Vagina (tissue), 2 donors: ENCODE data around the gene HCRT. TPM values are rescaled to one million over a fixed set of nuclear protein-coding genes. Genes with fewer than 3 reads are reported as not detected.

Experiments used
- DNase-seq, 2 donors: peaks; one replicate each; pipeline ENCODE4 v3.0.0-alpha.2; 2017; ENCODE audit errors: extremely low spot score in 2 of 2
- H3K27ac ChIP-seq: fragments of 200-600 bp; sonication (generic); one replicate; pipeline ENCODE4 v1.5.1; 2019
- H3K27me3 ChIP-seq: fragments of 200-600 bp; sonication (generic); one replicate; pipeline ENCODE4 v1.5.1; 2019
- H3K36me3 ChIP-seq, 2 donors: fragments of 200-600 bp; sonication (generic); one replicate each; pipeline ENCODE4 v1.5.1; 2017 to 2019
- H3K4me1 ChIP-seq: fragments of 200-600 bp; sonication (generic); one replicate; pipeline ENCODE4 v1.5.1; 2019
- H3K4me3 ChIP-seq, 2 donors: fragments of 200-600 bp; sonication (generic); 1 replicate in 1 of 2; 2 replicates in 1 of 2; pipeline ENCODE4 v1.5.1; 2016 to 2019
- H3K9me3 ChIP-seq: fragments of 200-600 bp; sonication (generic); one replicate; pipeline ENCODE4 v1.5.1; 2019
- CTCF ChIP-seq, 3 experiments: fragments of 450-650 bp in 2 of 3; fragments of 200-600 bp in 1 of 3; sonication (generic) in 1 of 3; IDR thresholded peaks; one replicate each; pipeline ENCODE4 v1.5.1; 2017 to 2019; ENCODE audit warnings: antibody characterized with exemption in 3 of 3, mild to moderate bottlenecking in 2 of 3, moderate library complexity in 2 of 3
- POLR2A ChIP-seq, 2 donors: fragments of 450-650 bp; IDR thresholded peaks; one replicate each; pipeline ENCODE4 v1.6.1; 2017; ENCODE audit warnings: antibody characterized with exemption in 2 of 2, mild to moderate bottlenecking in 2 of 2, moderate library complexity in 2 of 2
- POLR2AphosphoS5 ChIP-seq, 2 donors: sonication (generic); formaldehyde crosslinking; IDR thresholded peaks; one replicate each; pipeline ENCODE4 v1.9.0; 2017; ENCODE audit warnings: antibody characterized with exemption in 2 of 2, mild to moderate bottlenecking in 2 of 2, low read depth in 1 of 2; ENCODE audit not compliant: insufficient read depth in 1 of 2
- intact Hi-C: fragments of 100-400 bp; cut with DNase I; formaldehyde crosslinking; loops from one replicate; pipeline ENCODE4 v1.15.1; 2023
- total RNA-seq: library from RNA; depleted of rRNA; stranded (reverse); fragments of >200 nt; gene quantifications from one replicate; pipeline ENCODE4 v1.2.3, GENCODE V29; 2016

Gene HCRT
- not detected for total RNA-seq

GRCh38 chr17:42184713-42185620, at the start of gene HCRT:
TSS of gene HCRT (minus strand) at chr17:42185452. CDS start at chr17:42185365, 87 bp downstream.
- H3K27ac ChIP-seq = peak within 1 kb of the TSS; percentile 0
- intact Hi-C loops = no loop called here
- peaks cover 8% of the 10 kb centered on the region for H3K27me3 ChIP-seq
- H3K4me1 ChIP-seq = peaks cover 23% of the 10 kb centered on the region
- H3K36me3 ChIP-seq = no peaks in the 10 kb centered on the region
- DNase-seq = no peak
- peak within 1 kb of the TSS; percentile 39 to 47 for H3K4me3 ChIP-seq
- TF ChIP-seq POLR2AphosphoS5 (IDR thresholded peaks at IDR 0.05; ENCODE audit: insufficient read depth in 1 of 2, low read depth in 1 of 2) (no peak), CTCF (IDR thresholded peaks at IDR 0.05) (no peak), POLR2A (IDR thresholded peaks at IDR 0.05) (no peak)
- H3K9me3 ChIP-seq = no peaks in the 10 kb centered on the region

GRCh38 chr17:42233994-42234393, 48.7 kb upstream of the HCRT start:
- Histone ChIP-seq H3K9me3 (no peaks in the 10 kb centered on the region), H3K36me3 (no peaks in the 10 kb centered on the region), H3K4me1 (peaks cover 22% of the 10 kb centered on the region), H3K27ac (no peak overlapping the region), H3K27me3 (no peaks in the 10 kb centered on the region), H3K4me3 (no peak overlapping the region)
- intact Hi-C loops = no loop called here
- no peak for DNase-seq
- TF ChIP-seq CTCF (IDR thresholded peaks at IDR 0.05) (no peak), POLR2AphosphoS5 (IDR thresholded peaks at IDR 0.05; ENCODE audit: insufficient read depth in 1 of 2, low read depth in 1 of 2) (no peak), POLR2A (IDR thresholded peaks at IDR 0.05) (no peak)

- H3K9me3 ChIP-seq = no peaks in the 10 kb centered on the region
- DNase-seq = no peak
- H3K27ac ChIP-seq = no peak overlapping the region
- no peaks in the 10 kb centered on the region for H3K27me3 ChIP-seq
- peaks cover 29% of the 10 kb centered on the region for H3K4me1 ChIP-seq
- TF ChIP-seq CTCF (IDR thresholded peaks at IDR 0.05) (no peak), POLR2A (IDR thresholded peaks at IDR 0.05) (no peak), POLR2AphosphoS5 (IDR thresholded peaks at IDR 0.05; ENCODE audit: insufficient read depth in 1 of 2, low read depth in 1 of 2) (no peak)
- intact Hi-C loops = no loop called here
- H3K4me3 ChIP-seq = no peak overlapping the region
- no peaks in the 10 kb centered on the region for H3K36me3 ChIP-seq
Measured at GRCh38 chr17:42233156-42233555, 47.9 kb upstream of the HCRT start.

GRCh38 chr17:42230225-42230624, 45.0 kb upstream of the HCRT start:
- TF ChIP-seq CTCF (IDR thresholded peaks at IDR 0.05) (no peak), POLR2A (IDR thresholded peaks at IDR 0.05) (no peak), POLR2AphosphoS5 (IDR thresholded peaks at IDR 0.05; ENCODE audit: insufficient read depth in 1 of 2, low read depth in 1 of 2) (no peak)
- intact Hi-C loops = no loop called here

More at GRCh38 chr17:42230225-42230624, 45.0 kb upstream of the HCRT start:
- no peak overlapping the region for H3K4me3 ChIP-seq
- peaks cover 24% of the 10 kb centered on the region for H3K4me1 ChIP-seq
- no peaks in the 10 kb centered on the region for H3K9me3 ChIP-seq
- no peak overlapping the region for H3K27ac ChIP-seq
- DNase-seq = no peak
- no peaks in the 10 kb centered on the region for H3K27me3 ChIP-seq
- peaks cover 0 to 7% of the 10 kb centered on the region in 2 donors for H3K36me3 ChIP-seq
